H1 (cell line): ENCODE results near the gene PALM3. TPM values are rescaled to one million over a fixed set of nuclear protein-coding genes. Genes with fewer than 3 reads are reported as not detected.

Experiments used
- ATF2 ChIP-seq: IDR thresholded peaks from 2 replicates; pipeline ENCODE4 v1.6.1; 2012; ENCODE audit warnings: low read length, inconsistent platforms
- BRCA1 ChIP-seq: IDR thresholded peaks from 2 replicates; pipeline ENCODE4 v1.6.1; 2012; ENCODE audit warnings: low read depth, low read length, improper control_type of control experiment
- CHD1 ChIP-seq: IDR thresholded peaks from 2 replicates; pipeline ENCODE4 v1.6.1; 2012; ENCODE audit warnings: low read depth, low read length, improper control_type of control experiment
- E2F6 ChIP-seq: IDR thresholded peaks from 2 replicates; pipeline ENCODE4 v1.6.1; 2012; ENCODE audit warnings: inconsistent platforms
- EGR1 ChIP-seq: IDR thresholded peaks from 2 replicates; pipeline ENCODE4 v1.6.1; 2011; ENCODE audit warnings: low read depth, low read length, borderline replicate concordance
- EP300 ChIP-seq, 2 experiments: IDR thresholded peaks; 1 replicate in 1 of 2; 2 replicates in 1 of 2; pipeline ENCODE4 v1.6.1; 2011 to 2012; ENCODE audit warnings: low read depth in 2 of 2, low read length in 2 of 2, mild to moderate bottlenecking in 2 of 2, borderline replicate concordance in 1 of 2, inconsistent platforms in 1 of 2, moderate library complexity in 1 of 2
- HDAC6 ChIP-seq: IDR thresholded peaks from one replicate; pipeline ENCODE4 v1.7.1; 2012; ENCODE audit warnings: low read depth, mild to moderate bottlenecking, inconsistent platforms, low read length, moderate library complexity
- JUND ChIP-seq: IDR thresholded peaks from 2 replicates; pipeline ENCODE4 v1.6.1; 2011; ENCODE audit warnings: mild to moderate bottlenecking, improper control_type of control experiment, low read length
- KDM4A ChIP-seq: IDR thresholded peaks from one replicate; pipeline ENCODE4 v1.7.1; 2012; ENCODE audit warnings: low read depth, mild to moderate bottlenecking, moderate library complexity, low read length, inconsistent platforms; ENCODE audit not compliant: severe bottlenecking
- KDM5A ChIP-seq: fragments of 200-600 bp; IDR thresholded peaks from 2 replicates; pipeline ENCODE4 v1.7.1; 2012; ENCODE audit warnings: mild to moderate bottlenecking, low read length, inconsistent platforms, mixed read lengths
- POU5F1 ChIP-seq: IDR thresholded peaks from 2 replicates; pipeline ENCODE4 v1.6.1; 2011; ENCODE audit warnings: low read depth, mild to moderate bottlenecking, low read length, moderate library complexity
- SAP30 ChIP-seq: fragments of 300-600 bp; sonication (generic); IDR thresholded peaks from 2 replicates; pipeline ENCODE4 v1.7.1; 2012; ENCODE audit warnings: low read length, moderate library complexity, mild to moderate bottlenecking, inconsistent platforms; ENCODE audit not compliant: insufficient read depth, insufficient replicate concordance
- SIRT6 ChIP-seq: IDR thresholded peaks from one replicate; pipeline ENCODE4 v1.7.1; 2012; ENCODE audit warnings: low read length, inconsistent platforms
- SP1 ChIP-seq: IDR thresholded peaks from 2 replicates; pipeline ENCODE4 v1.6.1; 2011; ENCODE audit warnings: low read depth, low read length
- SP4 ChIP-seq: IDR thresholded peaks from 2 replicates; pipeline ENCODE4 v1.6.1; 2012; ENCODE audit warnings: low read length, inconsistent platforms
- SRF ChIP-seq: IDR thresholded peaks from 2 replicates; pipeline ENCODE4 v1.6.1; 2011; ENCODE audit warnings: mild to moderate bottlenecking, low read depth, low read length, moderate library complexity
- TCF12 ChIP-seq: IDR thresholded peaks from 2 replicates; pipeline ENCODE4 v1.6.1; 2011; ENCODE audit warnings: low read depth, mild to moderate bottlenecking, low read length
- USF2 ChIP-seq: IDR thresholded peaks from 2 replicates; pipeline ENCODE4 v1.6.1; 2011; ENCODE audit warnings: low read length, improper control_type of control experiment
- YY1 ChIP-seq: IDR thresholded peaks from 2 replicates; pipeline ENCODE4 v1.6.1; 2011; ENCODE audit warnings: low read depth, mild to moderate bottlenecking, low read length
- polyA plus RNA-seq, 7 experiments: library from polyadenylated mRNA; depleted of rRNA in 3 of 7; stranded (reverse) in 5 of 7; unstranded in 2 of 7; fragments of >200 nt in 5 of 7; fragments of 200-250 nt in 2 of 7; gene quantifications; 1 replicate in 5 of 7; 2 replicates in 1 of 7; 4 replicates in 1 of 7; pipeline versions ENCODE4 v1.2.1 to v1.2.3, GENCODE V29; 2011 to 2013; ENCODE audit warnings: missing spikeins in 2 of 7, mixed read lengths in 2 of 7
- total RNA-seq: library from RNA; stranded (reverse); fragmentation: NEBNext Ultra II Directional; extraction: Animal tissue kit (Norgen Biotek cat#: 25700); gene quantifications from 2 replicates; pipeline ENCODE4 v1.2.1, GENCODE V29; 2021

PALM3 gene
- total and polyA plus RNA-seq, 2 of the 8 experiments (the other 6 are each of a cell fraction or from before 2014, with no cell fraction given) = 5.8 to 31.3 TPM

- no peak for TF ChIP-seq SAP30
- TF ChIP-seq SP4 = peak; percentile 94
- peak; percentile 55 for TF ChIP-seq KDM4A
- no peak for TF ChIP-seq SRF
- no peak for TF ChIP-seq POU5F1
- no peak for TF ChIP-seq EGR1
- no peak for TF ChIP-seq TCF12
- no peak for TF ChIP-seq CHD1
- no peak for TF ChIP-seq USF2
- no peak for TF ChIP-seq BRCA1
- TF ChIP-seq JUND = no peak
- TF ChIP-seq YY1 = 0 out of 2 replicates have a peak, but pooled peaks have one; percentile 32
- TF ChIP-seq KDM5A = no peak
- TF ChIP-seq E2F6 = no peak
- TF ChIP-seq SIRT6 = no peak
- peak; percentile 91 for TF ChIP-seq SP1
- no peak for TF ChIP-seq EP300 (IDR thresholded peaks at IDR 0.05; ENCODE audit: borderline replicate concordance in 1 of 2, low read depth in 2 of 2, low read length in 2 of 2)
- no peak for TF ChIP-seq HDAC6
- no peak for TF ChIP-seq ATF2
These were observed 19.3 kb upstream of the PALM3 start (continued) for GRCh38 chr19:14080887-14081796.
